HL-60/S4 treated with retinoic acid at 250 ng/mL for 4 days and 3 days (cell line): Measurements from ENCODE around the gene LRRC73.
"Not testable (repeated sequence)": the region's sequence is repeated elsewhere in the genome, so short reads cannot be mapped to it uniquely, and the experiment has no call there.

Experiments used
- in situ Hi-C: fragments of 300-500 bp; cut with MboI; formaldehyde crosslinking; loops from 2 replicates; pipeline ENCODE4 v1.7.0; 2022; ENCODE audit warnings: low sequenced_read_pairs

LRRC73 gene

DNA sequence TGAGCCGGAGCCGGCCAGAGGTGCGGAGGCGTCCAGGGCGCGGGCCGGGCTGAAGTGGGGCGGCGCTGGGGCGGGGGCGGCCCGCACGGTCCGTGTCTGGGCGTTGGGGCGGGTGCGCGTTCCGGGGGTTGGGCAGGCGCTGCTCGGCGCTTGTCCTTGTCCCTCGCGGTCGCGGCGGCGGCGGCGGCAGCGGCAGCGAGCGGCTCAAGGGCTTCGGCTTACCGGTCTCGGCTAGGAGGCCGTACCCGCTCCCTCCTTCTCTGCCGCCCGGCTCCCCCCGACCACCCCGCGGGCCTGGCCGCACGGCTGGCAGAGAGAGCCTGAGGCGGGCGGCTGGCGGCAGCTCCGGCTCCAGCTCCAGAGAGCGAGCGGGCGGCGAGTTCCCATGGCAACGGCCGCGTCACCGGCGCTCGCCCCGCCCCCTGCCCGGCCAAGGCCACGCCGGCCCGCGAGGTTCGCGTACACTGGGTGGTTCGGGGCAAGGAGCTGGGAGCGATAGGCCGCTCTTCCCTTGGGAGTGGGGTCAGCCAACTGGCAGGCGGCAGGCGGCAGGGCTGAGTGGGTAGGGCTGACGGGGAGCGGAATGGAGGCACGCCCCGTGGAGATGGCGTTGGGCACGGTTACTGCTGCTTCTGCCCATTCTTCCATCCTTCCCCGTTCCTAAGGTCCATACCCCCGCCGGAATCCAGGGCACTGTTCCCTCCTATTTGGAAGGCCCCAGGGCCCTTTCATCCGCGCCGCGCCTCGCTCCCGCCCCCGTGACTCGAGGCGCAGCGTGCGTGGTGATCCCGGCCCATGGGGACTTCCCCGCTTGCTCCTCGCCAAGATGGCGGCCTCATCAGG lies at the start of gene LRRC73:
TSS of gene LRRC73 (minus strand) at position 363 of the 843 bp plus-strand sequence. CDS start 561 bp downstream, outside the sequence.
- in situ Hi-C loops, result no loop called here

DNA sequence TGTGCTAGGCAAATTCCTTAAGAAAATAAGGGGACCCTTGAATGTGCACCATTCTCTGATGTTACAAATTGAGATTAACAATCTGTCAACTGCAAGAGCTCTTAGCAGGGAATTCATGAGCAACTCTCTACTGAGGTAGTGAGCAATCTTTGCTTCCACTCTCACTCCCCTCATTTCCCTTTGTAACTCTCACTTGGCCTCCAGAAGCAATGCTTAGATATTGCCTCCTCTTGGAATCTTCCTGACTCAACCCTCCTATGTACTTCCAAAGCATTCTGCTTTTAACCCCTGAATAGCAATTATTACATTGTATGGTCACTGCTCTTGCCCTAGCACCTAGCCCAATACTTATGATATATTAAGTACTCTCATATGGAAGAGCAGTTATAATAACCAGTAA lies 49.2 kb upstream of the LRRC73 start:
- in situ Hi-C loops, result no loop called here

GRCh38 chr6:43557620-43558019 lies 47.5 kb upstream of the LRRC73 start:
- in situ Hi-C loops, result not testable (repeated sequence)

DNA sequence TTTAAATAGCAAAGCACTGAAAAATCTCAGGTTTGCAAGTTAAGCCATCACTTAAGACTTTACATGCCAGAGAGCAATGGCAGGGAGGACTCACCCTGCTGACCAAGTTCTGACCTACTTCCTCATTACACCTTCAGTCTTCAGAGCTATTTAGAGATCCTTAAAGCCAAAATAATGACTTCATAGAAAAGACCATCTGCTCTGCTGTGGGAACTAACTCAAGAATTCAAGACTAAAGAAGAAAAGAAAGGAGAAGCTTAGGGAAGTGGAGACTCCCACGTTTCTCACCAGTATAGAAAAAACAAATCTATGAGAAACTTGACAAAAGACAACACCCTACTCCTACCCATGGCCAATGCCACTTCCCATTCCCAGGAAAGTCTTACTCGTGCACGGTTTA lies 37.1 kb upstream of the LRRC73 start:
- in situ Hi-C loops, result no loop called here

DNA sequence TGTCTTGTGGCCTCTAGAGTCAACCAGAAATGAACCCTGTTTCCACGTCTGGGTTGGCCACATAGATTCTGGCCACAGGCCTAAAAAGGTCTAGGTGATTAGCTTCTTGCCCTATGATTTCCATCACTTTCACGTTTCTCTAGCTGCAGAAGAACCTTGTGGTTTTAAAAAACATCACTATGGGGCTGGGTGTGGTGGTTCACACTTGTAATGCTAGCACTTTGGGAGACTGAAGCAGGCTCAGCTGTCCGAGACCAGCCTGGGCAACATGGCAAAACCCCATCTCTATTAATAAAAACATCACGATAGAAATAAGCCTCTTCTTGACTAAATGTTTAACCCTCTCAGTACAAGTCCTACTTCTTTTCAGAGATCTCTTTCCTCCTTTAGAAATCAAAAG lies 34.3 kb upstream of the LRRC73 start:
- in situ Hi-C loops, result no loop called here

GRCh38 chr6:43541774-43542471 lies 31.8 kb upstream of the LRRC73 start:
- in situ Hi-C loops, result no loop called here

DNA sequence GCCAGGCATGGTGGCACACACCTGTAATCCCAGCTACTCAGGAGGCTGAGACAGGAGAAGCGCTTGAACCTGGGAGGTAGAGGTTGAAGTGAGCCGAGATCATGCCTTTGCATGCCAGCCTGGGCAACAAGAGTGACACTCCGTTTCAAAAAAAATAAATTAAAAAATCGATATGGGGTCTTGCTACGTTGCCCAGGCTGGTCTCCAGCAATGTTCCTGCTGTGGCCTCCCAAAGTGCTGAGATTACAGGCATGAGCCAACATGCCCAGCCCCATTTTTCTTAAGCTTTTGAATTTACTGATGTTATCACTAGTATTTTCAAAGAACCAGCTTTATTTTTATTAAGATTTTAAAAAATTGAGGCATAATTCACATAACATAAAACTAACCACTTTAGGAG lies 30.4 kb upstream of the LRRC73 start:
- in situ Hi-C loops, result no loop called here

- in situ Hi-C loops, result not testable (repeated sequence)
Observed at GRCh38 chr6:43539409-43539808, 29.3 kb upstream of the LRRC73 start.

DNA sequence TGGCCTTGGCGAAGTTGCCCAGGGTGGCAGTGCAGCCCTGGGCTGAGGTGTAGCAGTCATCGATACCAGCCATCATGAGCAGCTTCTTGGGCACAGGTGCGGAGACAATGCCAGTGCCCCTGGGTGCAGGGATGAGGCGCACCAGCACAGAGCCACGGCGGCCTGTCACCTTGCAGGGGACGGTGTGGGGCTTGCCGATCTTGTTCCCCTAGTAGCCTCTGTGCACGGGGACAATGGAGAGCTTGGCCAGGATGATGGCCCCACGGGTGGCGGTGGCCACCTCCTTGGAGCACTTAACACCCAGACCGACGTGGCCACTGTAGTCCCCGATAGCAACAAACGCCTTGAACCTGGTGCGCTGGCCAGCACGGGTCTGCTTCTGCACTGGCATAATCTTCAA lies 28.8 kb upstream of the LRRC73 start:
- in situ Hi-C loops, result not testable (repeated sequence)

GRCh38 chr6:43532201-43532600 lies 22.1 kb upstream of the LRRC73 start:
- in situ Hi-C loops, result no loop called here

- in situ Hi-C loops, result no loop called here
Observed at GRCh38 chr6:43524483-43524961, 14.4 kb upstream of the LRRC73 start.

- in situ Hi-C loops, result no loop called here
Observed at GRCh38 chr6:43523284-43523683, 13.1 kb upstream of the LRRC73 start.

DNA sequence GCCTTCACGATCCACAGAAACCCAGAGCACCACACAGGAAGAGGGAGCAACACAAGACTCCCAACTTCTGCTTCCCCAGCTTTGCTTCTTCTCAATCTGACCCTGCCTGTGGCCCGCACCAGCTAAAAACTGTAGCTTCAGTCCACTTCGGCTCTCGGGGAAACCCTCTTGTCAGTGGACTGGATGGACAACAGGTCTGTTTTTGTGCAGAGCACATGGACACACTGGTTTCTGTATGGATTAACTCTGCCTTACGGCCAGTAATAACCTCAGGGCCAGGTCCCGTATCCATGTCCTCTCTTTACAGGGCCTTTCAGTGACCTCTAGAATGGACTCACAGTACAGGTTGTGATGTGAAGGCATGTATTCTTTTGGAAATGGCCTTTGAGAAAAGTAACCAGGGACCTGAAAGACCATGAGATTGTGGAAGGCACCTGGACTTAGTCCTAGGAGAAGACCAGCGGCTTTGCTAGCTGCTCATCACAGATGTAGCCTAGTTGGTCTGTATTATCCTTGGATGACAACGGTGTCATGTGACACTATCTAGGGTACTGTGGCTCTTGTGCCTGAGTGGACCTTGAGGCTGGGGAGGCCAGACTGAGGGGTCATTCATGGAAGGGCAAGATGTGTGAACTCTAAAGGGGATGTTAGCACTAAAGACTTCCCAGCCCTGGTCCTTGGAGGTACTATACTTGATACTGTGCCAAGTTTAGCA lies 12.6 kb upstream of the LRRC73 start:
- in situ Hi-C loops, result no loop called here

- in situ Hi-C loops, result no loop called here
Observed at GRCh38 chr6:43521836-43522235, 11.7 kb upstream of the LRRC73 start.

GRCh38 chr6:43520097-43520496 lies 10.0 kb upstream of the LRRC73 start:
- in situ Hi-C loops, result no loop called here

- in situ Hi-C loops, result no loop called here
Observed at GRCh38 chr6:43517505-43518357, 7.6 kb upstream of the LRRC73 start.

GRCh38 chr6:43516697-43517504 lies 6.8 kb upstream of the LRRC73 start, which contains the start of the genes POLR1C and YIPF3:
Gene POLR1C (plus strand): TSS chr6:43517089. CDS start chr6:43517110, 21 bp downstream.
Gene YIPF3 (minus strand): TSS chr6:43516926. CDS start chr6:43516807, 119 bp downstream.
- in situ Hi-C loops, result no loop called here

DNA sequence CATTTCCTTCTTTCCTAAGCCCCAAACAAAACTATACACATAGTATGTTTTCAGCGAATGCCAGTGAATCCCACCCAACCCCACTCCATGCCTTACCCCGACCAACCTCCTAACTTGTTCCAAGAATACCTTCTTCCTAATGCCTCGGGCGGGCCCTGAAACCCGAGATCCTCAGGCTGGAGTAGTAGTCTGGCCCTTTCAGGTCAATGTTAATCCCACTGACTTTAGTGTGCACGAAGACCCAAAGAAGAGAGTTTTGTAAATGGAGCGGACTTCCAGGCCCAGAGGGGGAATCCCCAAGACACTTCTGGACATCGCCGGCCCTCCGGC lies 6.2 kb upstream of the LRRC73 start:
- in situ Hi-C loops, result no loop called here

GRCh38 chr6:43515808-43516207 lies 5.7 kb upstream of the LRRC73 start:
- in situ Hi-C loops, result no loop called here
